ENCODE data around the gene WNT5B. TPM values are rescaled to one million over a fixed set of nuclear protein-coding genes. Genes with fewer than 3 reads are reported as not detected.
A peak's percentile ranks its signal among the peaks of the same experiment; 100 is the strongest.

The WNT5B gene
- total RNA-seq, 1 experiment from 2014 or later, result 0.34 TPM

GRCh38 chr12:1608713-1609119 is 20.3 kb upstream of the WNT5B start:
- peaks cover 38% of the 10 kb centered on the region for H3K4me1 ChIP-seq (ENCODE audit: insufficient read depth, low read length, poor library complexity, severe bottlenecking)
- H3K27me3 ChIP-seq (replicated peaks; ENCODE audit: insufficient read depth, low read depth, low read length, poor library complexity), result no peaks in the 10 kb centered on the region
- BruUV-seq (replicated peaks), result no TSS peak
- H3K27ac ChIP-seq (ENCODE audit: low read depth, low read length, poor library complexity, severe bottlenecking), result peak overlapping the region; percentile 78
- ChIA-PET POLR2A (ENCODE audit: low non-redundant PET) (no interaction called here), CTCF (no interaction called here)
- intact Hi-C loops (cut with micrococcal nuclease; ENCODE audit: unreplicated experiment), result no loop called here
- H3K36me3 ChIP-seq (ENCODE audit: insufficient read depth, low read length, poor library complexity, severe bottlenecking), result no peaks in the 10 kb centered on the region
- H3K4me3 ChIP-seq (ENCODE audit: low read depth, low read length, poor library complexity, severe bottlenecking), result no peak overlapping the region
- TF ChIP-seq CTCF (conservative IDR thresholded peaks at IDR 0.05; ENCODE audit: low read depth, low read length) (no peak), EZH2 (IDR thresholded peaks at IDR 0.05; ENCODE audit: borderline replicate concordance, low read depth, low read length, poor library complexity, severe bottlenecking) (no peak)
- H3K9me3 ChIP-seq (ENCODE audit: low read depth, low read length, poor library complexity, severe bottlenecking), result no peaks in the 10 kb centered on the region
- DNase-seq (ENCODE audit: low spot score), result peak; percentile 35

GRCh38 chr12:1610072-1610643 is 18.9 kb upstream of the WNT5B start:
- ChIA-PET CTCF (no interaction called here), POLR2A (ENCODE audit: low non-redundant PET) (no interaction called here)
- Histone ChIP-seq H3K4me1 (ENCODE audit: insufficient read depth, low read length, poor library complexity, severe bottlenecking) (peaks cover 38% of the 10 kb centered on the region), H3K27me3 (replicated peaks; ENCODE audit: insufficient read depth, low read depth, low read length, poor library complexity) (no peaks in the 10 kb centered on the region), H3K36me3 (ENCODE audit: insufficient read depth, low read length, poor library complexity, severe bottlenecking) (no peaks in the 10 kb centered on the region), H3K9me3 (ENCODE audit: low read depth, low read length, poor library complexity, severe bottlenecking) (no peaks in the 10 kb centered on the region), H3K27ac (ENCODE audit: low read depth, low read length, poor library complexity, severe bottlenecking) (no peak overlapping the region), H3K4me3 (ENCODE audit: low read depth, low read length, poor library complexity, severe bottlenecking) (no peak overlapping the region)
- BruUV-seq (replicated peaks), result no TSS peak
- no peak for TF ChIP-seq CTCF (conservative IDR thresholded peaks at IDR 0.05; ENCODE audit: low read depth, low read length)
- TF ChIP-seq EZH2 (IDR thresholded peaks at IDR 0.05; ENCODE audit: borderline replicate concordance, low read depth, low read length, poor library complexity, severe bottlenecking), result no peak
- intact Hi-C loops (cut with micrococcal nuclease; ENCODE audit: unreplicated experiment), result no loop called here
- DNase-seq (ENCODE audit: low spot score), result no peak

- TF ChIP-seq CTCF (conservative IDR thresholded peaks at IDR 0.05; ENCODE audit: low read depth, low read length), result no peak
- no peak for TF ChIP-seq EZH2 (IDR thresholded peaks at IDR 0.05; ENCODE audit: borderline replicate concordance, low read depth, low read length, poor library complexity, severe bottlenecking)
- no peak overlapping the region for H3K27ac ChIP-seq (ENCODE audit: low read depth, low read length, poor library complexity, severe bottlenecking)
- ChIA-PET POLR2A (ENCODE audit: low non-redundant PET) (no interaction called here), CTCF (no interaction called here)
- H3K4me3 ChIP-seq (ENCODE audit: low read depth, low read length, poor library complexity, severe bottlenecking), result no peak overlapping the region
- peaks cover 23% of the 10 kb centered on the region for H3K4me1 ChIP-seq (ENCODE audit: insufficient read depth, low read length, poor library complexity, severe bottlenecking)
- no peaks in the 10 kb centered on the region for H3K27me3 ChIP-seq (replicated peaks; ENCODE audit: insufficient read depth, low read depth, low read length, poor library complexity)
- intact Hi-C loops (cut with micrococcal nuclease; ENCODE audit: unreplicated experiment), result no loop called here
- H3K36me3 ChIP-seq (ENCODE audit: insufficient read depth, low read length, poor library complexity, severe bottlenecking), result no peaks in the 10 kb centered on the region
- no TSS peak for BruUV-seq (replicated peaks)
- H3K9me3 ChIP-seq (ENCODE audit: low read depth, low read length, poor library complexity, severe bottlenecking), result no peaks in the 10 kb centered on the region
- DNase-seq (ENCODE audit: low spot score), result no peak
Observed at GRCh38 chr12:1611803-1612572, 17.0 kb upstream of the WNT5B start.
